Endothelial cell (in vitro differentiated cells): ENCODE measurements around the gene TPM2. TPM values are rescaled to one million over a fixed set of nuclear protein-coding genes. Genes with fewer than 3 reads are reported as not detected.
"Not testable (repeated sequence)": the region's sequence is repeated elsewhere in the genome, so short reads cannot be mapped to it uniquely, and the experiment has no call there.

Experiments
- DNase-seq: peaks from one replicate; pipeline ENCODE4 v3.0.0; 2021; ENCODE audit warnings: low spot score
- H3K27ac Mint-ChIP-seq: one replicate; pipeline ENCODE4 v1.8.0; 2021; ENCODE audit warnings: mixed read lengths, inconsistent platforms; ENCODE audit not compliant: unreplicated experiment
- H3K27me3 Mint-ChIP-seq: one replicate; pipeline ENCODE4 v1.8.0; 2021; ENCODE audit warnings: mild to moderate bottlenecking, moderate library complexity, mixed read lengths, inconsistent platforms; ENCODE audit not compliant: unreplicated experiment
- H3K36me3 Mint-ChIP-seq: one replicate; pipeline ENCODE4 v1.8.0; 2021; ENCODE audit warnings: mild to moderate bottlenecking, low read depth, mixed read lengths, inconsistent platforms; ENCODE audit not compliant: unreplicated experiment
- H3K4me1 Mint-ChIP-seq: one replicate; pipeline ENCODE4 v1.8.0; 2021; ENCODE audit warnings: mild to moderate bottlenecking, mixed read lengths, inconsistent platforms; ENCODE audit not compliant: unreplicated experiment
- H3K4me3 Mint-ChIP-seq: one replicate; pipeline ENCODE4 v1.8.0; 2021; ENCODE audit warnings: mild to moderate bottlenecking, mixed read lengths, inconsistent platforms; ENCODE audit not compliant: unreplicated experiment
- H3K9me3 Mint-ChIP-seq: one replicate; pipeline ENCODE4 v1.8.0; 2021; ENCODE audit warnings: mixed read lengths, inconsistent platforms; ENCODE audit not compliant: unreplicated experiment
- CTCF ChIP-seq: fragments of 200-600 bp; sonication (generic); IDR thresholded peaks from one replicate; pipeline ENCODE4 v1.5.0; 2021; ENCODE audit warnings: antibody characterized with exemption; ENCODE audit not compliant: unreplicated experiment
- total RNA-seq: library from RNA; stranded (reverse); fragmentation: NEBNext Ultra II Directional; extraction: Animal tissue kit (Norgen Biotek cat#: 25700); gene quantifications from one replicate; pipeline ENCODE4 v1.2.1, GENCODE V29; 2021; ENCODE audit not compliant: unreplicated experiment

Gene TPM2
- total RNA-seq, 1 donor from 2014 or later = 173 TPM

DNA sequence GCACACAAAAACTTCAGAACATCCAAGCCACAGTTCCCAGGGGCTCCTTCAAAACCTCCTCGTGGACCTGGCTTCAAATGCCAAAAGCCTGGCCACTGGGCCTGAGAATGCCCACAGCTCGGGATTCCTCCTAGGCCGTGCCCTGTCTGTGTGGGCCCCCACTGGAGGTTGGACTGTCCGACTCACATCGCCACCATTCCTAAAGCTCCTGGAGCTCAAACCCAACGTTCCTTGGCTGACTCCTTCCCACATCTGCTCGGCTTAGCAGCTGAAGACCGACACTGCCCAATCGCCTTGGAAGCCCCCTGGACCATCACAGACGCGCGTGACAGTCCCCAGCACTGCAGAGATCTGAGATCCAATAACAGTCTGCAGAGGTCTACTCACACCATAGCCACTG is 46.7 kb downstream of the TPM2 start:
- Mint-ChIP-seq H3K4me3 (no peak overlapping the region), H3K4me1 (peaks cover 14% of the 10 kb centered on the region), H3K27me3 (peaks cover 6% of the 10 kb centered on the region), H3K27ac (no peak overlapping the region), H3K9me3 (no peaks in the 10 kb centered on the region), H3K36me3 (peaks cover 18% of the 10 kb centered on the region)
- no peak for DNase-seq
- no peak for TF ChIP-seq CTCF

DNA sequence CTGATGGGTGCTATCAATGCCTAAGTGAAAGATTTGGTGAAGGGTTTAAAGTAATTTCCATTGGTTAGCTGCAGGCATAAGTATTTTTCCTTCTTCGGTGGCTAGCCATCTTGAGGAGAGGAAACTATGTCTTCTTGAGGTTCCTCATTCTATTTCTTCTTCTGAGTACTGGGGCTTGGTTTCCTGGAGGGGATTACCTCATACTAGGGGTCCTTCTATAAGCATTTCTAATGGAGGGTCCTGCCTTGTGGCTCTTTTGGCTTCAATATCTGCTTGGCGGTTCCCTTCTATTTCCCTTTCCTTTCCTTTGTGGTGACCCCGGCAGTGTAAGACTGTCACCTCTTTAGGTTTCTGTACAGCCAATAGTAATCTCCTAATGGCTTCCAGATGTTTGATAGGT is 48.2 kb downstream of the TPM2 start:
- not testable (repeated sequence) for DNase-seq, H3K9me3 Mint-ChIP-seq, H3K27me3 Mint-ChIP-seq, H3K27ac Mint-ChIP-seq, H3K4me3 Mint-ChIP-seq, H3K4me1 Mint-ChIP-seq
- H3K36me3 Mint-ChIP-seq = peaks cover 13% of the 10 kb centered on the region

DNA sequence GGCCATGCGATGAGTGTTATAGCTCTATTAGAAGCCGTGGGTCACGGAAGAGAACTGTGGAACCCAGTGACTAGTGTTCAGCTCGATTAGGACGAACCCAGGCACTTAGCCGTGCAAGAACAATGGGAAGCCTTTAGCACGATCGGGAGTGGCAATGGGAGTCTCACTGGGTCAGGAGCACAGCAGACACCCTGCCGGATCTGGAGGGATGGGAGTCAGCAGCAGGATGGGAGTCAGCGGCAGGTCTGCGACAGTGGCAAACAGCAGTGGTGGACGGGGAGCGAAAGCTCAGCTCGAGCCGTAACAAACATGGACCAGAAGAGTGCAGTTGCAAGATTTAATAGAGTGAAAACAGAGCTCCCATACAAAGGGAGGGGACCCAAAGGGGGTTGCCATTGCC is 49.3 kb downstream of the TPM2 start:
- H3K27me3 Mint-ChIP-seq, H3K36me3 Mint-ChIP-seq, H3K4me1 Mint-ChIP-seq, H3K27ac Mint-ChIP-seq, H3K9me3 Mint-ChIP-seq, DNase-seq: not testable (repeated sequence)
- peak overlapping the region; percentile 78 for H3K4me3 Mint-ChIP-seq

- peaks cover 4% of the 10 kb centered on the region for H3K4me1 Mint-ChIP-seq
Measured at GRCh38 chr9:35639631-35640030, 50.1 kb downstream of the TPM2 start.

GRCh38 chr9:35639225-35639624 is 50.5 kb downstream of the TPM2 start:
- H3K27me3 Mint-ChIP-seq, H3K4me1 Mint-ChIP-seq, DNase-seq: not testable (repeated sequence)

More at GRCh38 chr9:35639631-35640030, 50.1 kb downstream of the TPM2 start:
- Mint-ChIP-seq H3K27me3 (peaks cover 1% of the 10 kb centered on the region), H3K36me3 (peaks cover 9% of the 10 kb centered on the region), H3K9me3 (no peaks in the 10 kb centered on the region), H3K27ac (no peak overlapping the region), H3K4me3 (no peak overlapping the region)
- TF ChIP-seq CTCF = no peak
- DNase-seq = no peak

DNA sequence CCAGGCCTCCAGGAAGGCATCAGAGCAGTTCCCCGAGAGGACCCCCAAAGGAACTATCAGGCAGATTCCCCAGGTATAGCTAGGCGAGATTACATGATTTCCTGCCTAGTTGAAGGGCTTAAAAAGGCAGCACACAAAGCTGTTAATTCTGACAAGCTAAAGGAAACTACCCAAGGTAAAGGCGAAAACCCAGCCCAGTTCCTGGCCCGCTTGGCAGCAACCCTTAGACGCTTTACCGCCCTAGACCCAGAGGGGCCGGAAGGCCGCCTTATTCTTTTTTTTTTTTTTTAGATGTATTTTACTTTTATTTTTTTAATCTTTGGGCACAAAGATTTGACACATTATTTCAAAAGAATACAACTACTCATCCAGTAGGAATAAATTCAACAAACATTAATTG is 51.0 kb downstream of the TPM2 start:
- H3K27me3 Mint-ChIP-seq, H3K9me3 Mint-ChIP-seq, H3K27ac Mint-ChIP-seq, DNase-seq, H3K4me3 Mint-ChIP-seq, H3K4me1 Mint-ChIP-seq, H3K36me3 Mint-ChIP-seq: not testable (repeated sequence)

More at GRCh38 chr9:35639225-35639624, 50.5 kb downstream of the TPM2 start:
- not testable (repeated sequence) for H3K9me3 Mint-ChIP-seq, H3K4me3 Mint-ChIP-seq, H3K27ac Mint-ChIP-seq, H3K36me3 Mint-ChIP-seq

GRCh38 chr9:35637427-35637955 is 52.2 kb downstream of the TPM2 start:
- H3K4me1 Mint-ChIP-seq, H3K36me3 Mint-ChIP-seq, DNase-seq, H3K27me3 Mint-ChIP-seq, H3K27ac Mint-ChIP-seq, H3K9me3 Mint-ChIP-seq: not testable (repeated sequence)
- H3K4me3 Mint-ChIP-seq = peak overlapping the region; percentile 1

GRCh38 chr9:35636877-35637246 is 52.9 kb downstream of the TPM2 start:
- H3K27me3 Mint-ChIP-seq, H3K4me1 Mint-ChIP-seq, DNase-seq, H3K36me3 Mint-ChIP-seq, H3K4me3 Mint-ChIP-seq, H3K9me3 Mint-ChIP-seq, H3K27ac Mint-ChIP-seq: not testable (repeated sequence)
